ENCODE data around the gene MARVELD1.

Gene MARVELD1

GRCh38 chr10:97759946-97760345, 46.4 kb downstream of the MARVELD1 start:
- DNase-seq, result no peak

GRCh38 chr10:97760461-97761257, 47.1 kb downstream of the MARVELD1 start:
- no peak for DNase-seq

- DNase-seq, result no peak
Observed at GRCh38 chr10:97761331-97761865, 47.9 kb downstream of the MARVELD1 start.

GRCh38 chr10:97762056-97762455, 48.5 kb downstream of the MARVELD1 start:
- no peak for DNase-seq

- no peak for DNase-seq
Observed at GRCh38 chr10:97762816-97763215, 49.3 kb downstream of the MARVELD1 start.

- no peak for DNase-seq
Observed at GRCh38 chr10:97763411-97763810, 49.9 kb downstream of the MARVELD1 start.

GRCh38 chr10:97763947-97764346, 50.4 kb downstream of the MARVELD1 start:
- no peak for DNase-seq

- no peak for DNase-seq
Observed at GRCh38 chr10:97764519-97764931, 51.0 kb downstream of the MARVELD1 start.

- no peak for DNase-seq
Observed at GRCh38 chr10:97765201-97765600, 51.7 kb downstream of the MARVELD1 start.

- DNase-seq, result no peak
Observed at GRCh38 chr10:97766106-97766810, 52.7 kb downstream of the MARVELD1 start.

- no peak for DNase-seq
Observed at GRCh38 chr10:97766996-97767924, 53.7 kb downstream of the MARVELD1 start.

All from CD4-positive, alpha-beta T cell treated with Interleukin-17A for 1 hour (primary cell).